Activated CD4-positive, alpha-beta T cell treated with anti-CD3 and anti-CD28 coated beads, Interleukin-2, amount 50 U/mL, for 16 hours (primary cell): ENCODE data around the gene KLK15.

Experiments
- DNase-seq: peaks from one replicate; pipeline ENCODE4 v3.0.0-alpha.2; 2020

Gene KLK15

GRCh38 chr19:50843205-50843604 lies 9.8 kb upstream of the KLK15 start:
- no peak for DNase-seq

DNA sequence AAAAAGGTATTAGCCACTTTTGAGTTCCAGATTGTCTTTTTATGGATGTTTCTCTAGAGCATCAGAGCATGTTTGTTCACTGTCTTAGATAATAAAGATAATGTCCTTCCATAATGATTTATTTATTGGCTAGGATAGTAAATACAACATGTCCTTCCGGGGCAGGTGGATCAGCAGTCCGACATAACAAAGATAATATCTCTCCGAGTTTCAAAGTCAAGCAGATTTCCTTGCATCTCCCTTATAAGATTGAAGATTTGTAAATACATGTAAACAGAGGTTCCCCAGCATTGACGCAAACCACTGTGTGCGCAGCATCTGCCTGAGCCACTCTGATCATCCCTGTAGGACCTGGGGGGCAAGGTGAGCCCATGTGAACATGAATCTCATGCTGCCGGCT lies 8.8 kb upstream of the KLK15 start:
- no peak for DNase-seq

DNA sequence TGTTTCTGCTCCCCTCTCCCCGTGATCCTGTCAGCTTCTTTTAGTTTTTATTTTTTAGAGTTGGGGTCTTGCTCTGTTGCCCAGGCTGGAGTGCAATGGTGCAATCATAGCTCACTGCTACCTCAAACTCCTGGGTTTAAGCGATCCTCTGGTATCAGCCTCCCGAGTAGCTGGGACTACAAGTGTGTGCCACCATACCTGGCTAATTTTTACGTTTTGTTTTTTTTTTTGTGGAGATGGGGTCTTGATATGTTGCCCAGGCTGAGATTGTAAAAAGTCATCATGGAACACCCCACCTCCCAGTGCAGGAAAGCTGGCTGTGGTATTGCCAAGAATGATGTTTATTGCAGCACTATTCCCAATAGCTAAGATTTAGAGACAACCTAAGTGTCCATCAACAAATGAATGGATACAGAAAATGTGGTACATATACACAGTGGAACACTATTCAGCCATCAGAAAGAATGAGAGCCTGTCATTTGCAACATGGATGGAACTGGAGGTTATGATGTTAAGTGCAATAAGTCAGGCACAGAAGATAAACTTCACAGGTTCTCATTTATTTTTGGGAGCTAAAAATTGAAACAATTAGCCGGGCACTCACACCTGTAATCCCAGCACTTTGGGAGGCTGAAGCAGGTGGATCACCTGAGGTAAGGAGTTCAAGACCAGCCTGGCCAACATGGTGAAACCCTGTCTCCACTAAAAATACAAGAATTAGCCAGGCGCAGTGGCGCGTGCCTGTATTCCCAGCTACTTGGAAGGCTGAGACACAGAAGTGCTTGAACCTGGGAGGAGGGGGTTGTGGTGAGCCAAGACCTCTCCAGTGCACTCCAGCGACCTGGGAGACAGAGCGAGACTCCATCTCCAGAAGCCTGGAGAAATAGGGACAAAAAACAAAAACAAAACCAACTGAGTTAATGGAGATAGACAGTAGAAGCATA lies 6.6 kb upstream of the KLK15 start:
- no peak for DNase-seq

- peak; percentile 14 for DNase-seq
Observed at GRCh38 chr19:50838239-50838638, 4.9 kb upstream of the KLK15 start.

- no peak for DNase-seq
Observed at GRCh38 chr19:50837300-50837699, 3.9 kb upstream of the KLK15 start.

DNA sequence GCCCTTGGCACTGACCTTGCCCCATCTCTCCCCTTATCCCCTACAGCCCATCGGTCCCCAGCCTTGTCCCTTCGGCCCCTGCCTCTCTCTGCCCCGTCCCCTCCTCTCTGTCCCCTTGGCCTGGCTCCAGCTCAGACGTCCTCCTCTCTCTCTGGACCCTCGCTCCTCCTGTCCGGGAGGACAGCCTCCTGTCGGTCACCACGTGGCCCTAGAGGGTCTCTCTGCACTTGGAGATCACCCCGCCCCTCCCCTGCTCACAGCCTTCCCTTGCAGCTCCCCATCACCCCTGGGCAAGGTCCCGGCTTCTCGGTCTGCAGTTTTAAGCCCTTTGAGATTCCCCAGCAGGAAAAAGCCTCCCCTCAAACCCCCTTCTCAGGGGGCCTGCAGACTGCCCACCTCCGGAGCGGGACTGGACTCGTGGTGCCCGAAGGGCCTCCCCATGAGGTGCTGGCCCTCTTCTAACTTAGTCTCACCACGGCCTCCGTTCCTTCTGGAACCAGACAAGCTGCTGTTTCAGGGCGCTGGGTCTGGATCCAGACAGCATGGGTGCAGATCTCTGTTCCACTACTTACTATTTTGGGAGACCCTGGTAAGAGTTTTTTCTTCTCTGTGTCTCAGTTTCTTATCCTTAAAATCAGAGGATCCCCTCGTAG lies 3.3 kb upstream of the KLK15 start:
- DNase-seq, result no peak

DNA sequence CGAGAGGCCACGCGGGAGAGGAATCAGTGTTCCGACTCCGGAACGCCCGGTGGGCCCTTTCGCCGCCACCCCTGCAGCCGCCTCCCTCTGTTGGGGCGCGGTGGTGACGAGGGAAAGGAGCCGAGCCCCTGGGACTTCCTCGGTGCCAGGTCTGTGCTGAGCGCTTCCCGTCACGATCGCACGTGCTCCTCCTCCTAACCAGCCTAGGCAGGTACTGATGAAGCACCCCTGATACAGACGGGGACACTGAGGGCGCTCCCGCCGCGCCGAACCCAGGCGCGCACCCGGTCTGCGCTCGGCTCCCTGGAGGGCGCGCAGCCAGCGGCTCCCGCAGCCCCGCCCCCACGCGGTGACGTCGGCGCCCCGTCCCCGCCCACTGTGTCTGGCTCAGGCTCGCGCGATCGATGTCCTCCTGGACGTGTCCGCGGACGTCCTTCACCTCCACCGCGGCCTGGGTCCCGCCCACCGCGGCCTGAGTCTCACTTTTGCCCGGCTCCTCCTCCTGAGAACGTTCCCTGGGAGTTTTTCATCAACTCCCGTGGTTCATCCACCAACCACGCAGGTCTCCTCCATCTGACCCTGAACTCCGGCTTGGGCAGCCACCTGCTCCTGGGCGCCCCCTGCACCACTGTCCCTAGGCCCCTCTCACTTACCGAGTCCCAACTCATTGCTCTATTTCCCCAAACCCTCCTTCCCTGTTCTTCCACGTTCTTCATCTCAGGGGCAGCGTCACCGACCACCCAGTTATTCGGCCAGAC lies 2.6 kb upstream of the KLK15 start:
- peak; percentile 75 for DNase-seq

- no peak for DNase-seq
Observed at GRCh38 chr19:50835103-50835784, 1.9 kb upstream of the KLK15 start.

DNA sequence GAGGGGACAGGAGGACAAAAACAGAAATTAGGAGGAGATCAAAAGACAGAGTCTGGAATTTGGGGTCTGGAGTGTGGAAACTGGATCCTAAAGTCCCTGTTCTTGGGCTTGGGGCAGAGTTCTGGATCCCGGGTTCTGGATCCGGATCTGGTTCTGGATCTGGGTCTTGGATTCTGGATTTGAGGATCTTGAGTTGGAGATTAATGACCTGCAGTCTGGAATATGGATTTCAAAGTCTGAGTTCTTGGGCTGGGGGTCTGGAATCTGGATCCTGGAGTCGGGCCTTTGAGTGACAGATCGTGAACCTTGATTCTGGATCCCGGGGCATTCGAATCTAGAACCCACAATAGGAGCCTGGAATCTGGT lies 411 bp upstream of the KLK15 start:
- DNase-seq, result no peak

- DNase-seq, result no peak
Observed at GRCh38 chr19:50832666-50833065, 708 bp downstream of the KLK15 start.

DNA sequence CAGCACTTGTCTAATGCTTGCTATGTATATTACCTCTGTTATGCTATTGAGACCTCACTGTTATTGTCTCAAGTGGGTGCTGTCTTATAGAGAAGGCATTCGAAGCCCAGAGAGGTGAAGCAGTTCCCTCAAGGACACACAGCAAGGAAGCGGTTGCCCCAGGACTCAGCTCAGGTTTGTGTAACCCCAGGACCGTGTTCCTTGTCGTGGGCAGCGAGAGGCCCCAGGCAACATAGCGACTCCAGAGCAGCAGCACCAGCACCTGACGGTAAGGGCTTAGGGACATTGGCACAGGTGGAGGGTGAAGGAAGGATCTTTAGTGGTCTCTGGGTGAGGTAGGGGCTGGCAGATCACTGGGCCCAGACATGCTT lies 2.4 kb downstream of the KLK15 start:
- no peak for DNase-seq

DNA sequence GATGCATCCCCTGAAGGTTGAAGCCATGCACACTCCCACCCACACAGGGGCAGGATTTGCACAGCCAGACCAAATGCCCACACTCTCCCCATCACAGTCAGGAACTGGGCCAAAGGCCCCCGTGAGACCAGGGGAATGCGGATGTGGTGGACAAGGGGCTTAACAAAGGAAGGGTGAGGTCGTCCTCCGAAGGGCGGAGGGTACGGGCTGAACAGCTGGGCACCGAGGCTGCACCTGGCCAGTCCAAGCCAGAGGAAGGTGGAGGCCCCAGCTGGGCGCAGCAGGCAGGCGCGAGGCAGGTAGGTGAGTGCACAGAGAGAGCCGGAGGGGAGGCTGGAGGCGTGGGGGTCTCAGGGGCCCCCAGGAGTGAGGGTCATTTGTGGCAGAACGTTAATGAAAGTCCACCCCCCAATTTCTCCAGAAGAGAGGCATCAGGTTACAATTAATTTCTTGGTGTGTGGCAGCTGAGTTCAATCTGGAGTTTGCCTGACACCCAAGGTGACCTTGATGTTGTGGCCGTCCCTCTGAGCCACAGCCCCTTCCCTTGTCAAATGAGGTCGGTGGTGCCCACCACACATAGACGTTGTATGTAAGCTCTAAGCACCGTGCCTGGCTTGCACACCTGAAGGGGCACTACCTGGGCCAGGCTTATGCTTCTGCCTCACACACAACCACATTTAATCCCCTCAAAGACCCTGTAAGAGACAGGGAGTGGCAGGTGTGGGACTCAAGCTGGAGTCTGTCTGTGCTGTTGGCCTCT lies 2.9 kb downstream of the KLK15 start:
- no peak for DNase-seq

GRCh38 chr19:50829801-50830200 lies 3.6 kb downstream of the KLK15 start:
- DNase-seq, result no peak

GRCh38 chr19:50827476-50827875 lies 5.9 kb downstream of the KLK15 start:
- DNase-seq, result no peak

- DNase-seq, result no peak
Observed at GRCh38 chr19:50826492-50827240, 6.7 kb downstream of the KLK15 start.

DNA sequence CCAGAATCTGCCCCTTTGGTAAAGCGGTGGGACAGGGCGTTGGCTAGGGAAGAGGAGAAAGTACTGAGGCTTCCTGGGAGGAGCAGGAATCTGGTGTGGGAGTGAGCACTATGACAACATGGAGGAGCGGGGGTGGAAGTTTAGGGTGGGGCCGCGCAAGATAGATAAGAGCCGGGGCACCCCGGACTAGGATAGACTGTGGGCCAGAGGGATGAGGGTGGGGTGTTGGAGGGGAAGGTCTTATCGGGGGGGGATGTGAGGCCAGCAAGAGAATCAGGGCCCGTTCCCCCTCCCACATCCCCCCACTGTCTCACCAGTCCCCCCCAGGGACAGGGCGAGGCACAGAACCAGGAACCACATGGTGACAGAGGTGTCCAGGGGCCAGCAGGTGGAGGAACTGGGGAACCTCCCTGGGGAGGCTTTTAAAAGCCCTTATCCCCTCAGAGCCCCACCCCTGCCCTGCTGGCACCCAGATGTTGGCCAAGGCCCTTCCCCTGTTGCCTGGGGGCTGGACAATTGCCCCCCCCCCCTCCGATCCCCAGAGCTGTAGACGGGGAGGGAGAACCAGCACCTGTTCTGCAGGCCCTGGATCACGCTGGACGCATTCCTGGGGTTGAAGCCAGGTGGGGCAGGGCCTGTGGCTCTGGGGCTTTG lies 9.9 kb downstream of the KLK15 start, which contains the start of gene KLK1:
TSS of gene KLK1 (minus strand) at position 399 of the 654 bp plus-strand sequence. CDS start at position 360, 39 bp downstream.
- no peak for DNase-seq

GRCh38 chr19:50822661-50823208 lies 10.6 kb downstream of the KLK15 start:
- no peak for DNase-seq

GRCh38 chr19:50821622-50822021 lies 11.8 kb downstream of the KLK15 start:
- no peak for DNase-seq

DNA sequence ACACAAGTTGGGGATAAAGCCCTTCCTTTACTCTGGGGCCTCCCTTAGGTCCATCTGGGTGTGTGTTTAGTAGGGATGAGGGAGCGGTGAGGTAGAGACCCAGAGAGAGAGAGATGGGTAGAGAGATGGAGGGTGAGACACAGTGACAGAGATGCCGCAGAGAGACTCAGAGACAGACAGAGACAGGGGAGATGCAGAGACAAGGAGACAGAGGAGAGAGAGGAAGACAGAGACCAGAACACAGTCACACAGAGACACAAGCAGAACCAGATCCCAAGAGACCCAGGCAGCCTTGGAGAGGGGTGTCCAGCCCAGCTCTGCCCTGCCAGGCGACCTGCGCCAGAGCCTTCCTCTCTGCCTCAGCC lies 12.1 kb downstream of the KLK15 start:
- DNase-seq, result no peak

- DNase-seq, result no peak
Observed at GRCh38 chr19:50820549-50821247, 12.7 kb downstream of the KLK15 start.
